IPS-15b (cell line): Measurements from ENCODE around the gene MYOZ2.
"Not testable (repeated sequence)": the region's sequence is repeated elsewhere in the genome, so short reads cannot be mapped to it uniquely, and the experiment has no call there.

Source experiments
- H3K27me3 ChIP-seq: one replicate; pipeline ENCODE4 v1.6.1; 2013; ENCODE audit warnings: low read length; ENCODE audit not compliant: control insufficient read depth, insufficient read depth
- H3K36me3 ChIP-seq: one replicate; pipeline ENCODE4 v1.6.1; 2013; ENCODE audit warnings: low read length; ENCODE audit not compliant: control insufficient read depth, insufficient read depth
- H3K4me1 ChIP-seq: one replicate; pipeline ENCODE4 v1.6.1; 2013; ENCODE audit warnings: mild to moderate bottlenecking, low read length; ENCODE audit not compliant: control insufficient read depth, insufficient read depth
- H3K4me3 ChIP-seq: one replicate; pipeline ENCODE4 v1.5.1; 2013; ENCODE audit warnings: low read depth, low read length
- H3K9ac ChIP-seq: one replicate; pipeline ENCODE4 v1.6.1; 2013; ENCODE audit warnings: low read depth, mild to moderate bottlenecking, low read length
- H3K9me3 ChIP-seq: one replicate; pipeline ENCODE4 v1.6.1; 2013; ENCODE audit warnings: mild to moderate bottlenecking, low read length; ENCODE audit not compliant: control insufficient read depth, insufficient read depth

The MYOZ2 gene

DNA sequence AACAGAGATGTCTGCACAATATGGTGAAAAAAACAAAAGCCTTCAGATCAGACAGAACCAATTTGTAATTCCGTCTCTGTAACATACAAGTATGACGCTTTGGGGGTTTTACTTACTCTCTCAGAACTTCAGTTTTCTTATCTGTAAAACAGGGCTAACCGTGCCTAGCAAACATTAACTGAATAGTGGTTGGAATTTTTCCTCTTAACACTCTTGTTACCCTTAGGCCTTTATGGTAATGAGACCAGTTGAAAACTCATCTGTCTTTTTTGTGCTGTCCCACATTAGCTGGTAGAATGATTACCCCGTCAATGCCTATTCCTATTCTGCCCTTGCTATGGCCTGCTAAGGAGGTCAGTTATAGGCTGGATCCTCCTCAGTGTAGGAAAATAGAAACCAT lies 4.5 kb upstream of the MYOZ2 start:
- H3K4me1 ChIP-seq = no peaks in the 10 kb centered on the region
- H3K4me3 ChIP-seq = no peak overlapping the region
- no peaks in the 10 kb centered on the region for H3K36me3 ChIP-seq
- no peaks in the 10 kb centered on the region for H3K27me3 ChIP-seq
- no peak overlapping the region for H3K9ac ChIP-seq
- H3K9me3 ChIP-seq = no peaks in the 10 kb centered on the region

DNA sequence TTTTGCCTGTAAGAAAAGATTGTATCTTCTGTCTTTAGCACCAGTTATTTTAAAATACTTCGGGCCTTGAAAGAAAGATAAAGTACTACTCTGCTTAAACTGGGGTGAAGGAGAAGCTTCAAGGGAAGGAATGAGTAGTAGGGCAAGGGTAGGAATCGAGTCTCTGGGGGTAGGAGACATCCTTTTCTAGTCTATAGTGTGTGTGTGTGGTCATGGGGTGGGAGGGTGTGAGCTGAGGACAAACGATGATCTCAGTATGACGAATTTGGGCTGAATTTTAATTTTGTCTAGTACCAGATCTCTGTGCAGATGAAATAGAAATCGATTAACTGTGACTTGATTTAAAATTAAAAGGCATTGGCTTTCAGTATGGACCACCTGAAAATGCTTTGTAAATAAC lies 3.3 kb upstream of the MYOZ2 start:
- Histone ChIP-seq H3K4me1 (no peaks in the 10 kb centered on the region), H3K9me3 (no peaks in the 10 kb centered on the region), H3K4me3 (no peak overlapping the region), H3K9ac (no peak overlapping the region), H3K27me3 (no peaks in the 10 kb centered on the region), H3K36me3 (no peaks in the 10 kb centered on the region)

DNA sequence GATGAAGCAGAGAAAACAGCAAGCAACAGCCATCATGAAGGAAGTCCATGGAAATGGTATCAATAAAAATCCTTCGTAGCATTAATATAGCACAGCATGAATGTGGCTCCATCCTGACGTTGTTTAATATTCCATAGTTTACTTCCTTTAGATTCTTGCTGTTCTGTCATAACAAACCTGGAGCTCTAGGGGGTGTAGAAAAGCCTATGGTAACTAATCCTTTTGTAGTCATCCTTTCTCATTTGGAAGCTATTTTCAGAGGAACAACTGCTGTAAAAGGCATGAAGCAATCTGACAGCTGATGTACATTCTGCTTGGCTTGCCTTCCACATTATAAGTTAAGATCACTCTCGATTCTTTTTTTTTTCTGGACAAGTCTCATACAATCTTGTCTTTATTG lies 914 bp downstream of the MYOZ2 start:
- H3K4me1 ChIP-seq = no peaks in the 10 kb centered on the region

DNA sequence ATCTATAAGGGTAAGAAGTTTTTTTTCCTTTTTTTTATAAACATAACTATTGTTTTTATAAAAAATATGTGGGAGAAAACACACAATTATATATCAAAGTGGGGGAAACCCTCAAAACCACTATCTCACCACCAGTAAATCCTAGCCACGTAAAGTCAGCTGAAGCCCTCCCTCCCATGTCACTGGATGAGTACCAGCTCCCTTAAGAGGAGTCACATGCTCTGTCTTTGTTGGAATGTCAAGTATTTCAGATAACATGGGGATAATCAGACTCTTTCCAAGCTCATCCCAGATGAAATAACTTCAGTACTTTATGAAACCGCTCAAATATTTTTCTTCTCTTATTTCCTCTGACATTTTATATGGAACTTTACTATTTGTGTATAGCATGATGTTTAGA lies 2.4 kb downstream of the MYOZ2 start:
- H3K9me3 ChIP-seq = no peaks in the 10 kb centered on the region
- no peaks in the 10 kb centered on the region for H3K36me3 ChIP-seq
- H3K4me3 ChIP-seq = no peak overlapping the region
- no peaks in the 10 kb centered on the region for H3K4me1 ChIP-seq
- H3K27me3 ChIP-seq = no peaks in the 10 kb centered on the region
- H3K9ac ChIP-seq = no peak overlapping the region

More for the DNA sequence above, 914 bp downstream of the MYOZ2 start:
- H3K4me3 ChIP-seq = no peak overlapping the region
- no peak overlapping the region for H3K9ac ChIP-seq
- no peaks in the 10 kb centered on the region for H3K9me3 ChIP-seq
- H3K27me3 ChIP-seq = no peaks in the 10 kb centered on the region
- no peaks in the 10 kb centered on the region for H3K36me3 ChIP-seq

DNA sequence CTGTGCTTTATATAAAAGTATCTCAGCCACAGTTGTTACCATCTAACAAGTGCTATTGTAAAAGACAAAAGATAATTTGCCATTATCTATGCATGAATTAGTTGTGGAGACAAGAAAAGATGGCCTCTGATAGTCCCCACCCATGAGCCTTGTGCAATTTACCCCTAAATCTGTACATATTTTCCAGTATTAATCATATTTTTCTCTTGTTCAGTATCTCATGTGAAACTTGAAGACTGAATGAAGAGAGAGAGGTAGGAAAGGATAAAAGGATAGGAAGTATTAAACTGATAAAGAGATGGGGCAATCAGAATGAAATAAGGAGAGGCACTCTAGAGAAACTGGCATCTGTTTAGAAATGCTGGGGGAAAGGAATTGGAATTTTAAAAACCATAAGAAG lies 3.7 kb downstream of the MYOZ2 start:
- no peaks in the 10 kb centered on the region for H3K27me3 ChIP-seq
- H3K4me3 ChIP-seq = no peak overlapping the region
- no peak overlapping the region for H3K9ac ChIP-seq
- H3K9me3 ChIP-seq = no peaks in the 10 kb centered on the region
- H3K36me3 ChIP-seq = no peaks in the 10 kb centered on the region
- no peaks in the 10 kb centered on the region for H3K4me1 ChIP-seq

DNA sequence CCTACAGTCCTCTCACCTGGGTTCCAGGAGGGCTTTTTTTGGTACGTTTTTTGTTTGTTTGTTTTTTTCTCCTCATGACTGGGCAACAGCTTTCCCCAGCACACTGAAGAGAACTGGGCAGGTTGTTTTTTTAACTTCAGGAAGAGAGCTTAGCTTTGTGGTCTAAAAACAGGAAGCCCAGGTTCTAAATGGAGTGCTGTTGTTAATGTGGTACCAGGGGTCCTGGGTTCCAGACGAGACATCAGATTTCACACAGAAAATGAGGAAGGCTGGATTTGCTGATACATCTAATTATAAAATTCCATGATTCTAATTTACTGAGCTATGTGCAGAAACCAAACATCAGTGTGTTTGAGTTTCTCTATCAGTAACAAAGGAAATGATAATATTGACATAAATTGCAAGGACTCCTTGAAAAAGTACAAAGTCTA lies 4.2 kb downstream of the MYOZ2 start:
- no peaks in the 10 kb centered on the region for H3K27me3 ChIP-seq
- H3K9ac ChIP-seq = no peak overlapping the region
- no peaks in the 10 kb centered on the region for H3K36me3 ChIP-seq
- H3K9me3 ChIP-seq = no peaks in the 10 kb centered on the region
- no peak overlapping the region for H3K4me3 ChIP-seq
- no peaks in the 10 kb centered on the region for H3K4me1 ChIP-seq

DNA sequence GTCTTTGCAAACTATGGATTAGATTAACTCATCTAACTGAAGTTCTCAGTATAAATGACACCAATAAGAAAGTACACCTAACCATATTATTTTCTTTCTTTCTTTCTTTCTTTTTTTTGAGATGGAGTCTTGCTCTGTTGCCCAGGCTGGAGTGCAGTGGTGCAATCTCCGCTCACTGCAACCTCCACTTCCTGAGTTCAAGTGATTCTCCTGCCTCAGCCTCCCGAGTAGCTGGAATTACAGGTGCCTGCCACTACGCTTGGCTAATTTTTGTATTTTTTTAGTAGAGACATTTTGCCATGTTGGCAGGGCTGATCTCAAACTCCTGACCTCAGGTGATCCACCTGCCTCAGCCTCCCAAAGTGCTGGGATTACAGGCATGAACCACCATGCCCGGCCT lies 5.7 kb downstream of the MYOZ2 start:
- H3K36me3 ChIP-seq, H3K9me3 ChIP-seq, H3K27me3 ChIP-seq, H3K4me3 ChIP-seq, H3K9ac ChIP-seq, H3K4me1 ChIP-seq: not testable (repeated sequence)

DNA sequence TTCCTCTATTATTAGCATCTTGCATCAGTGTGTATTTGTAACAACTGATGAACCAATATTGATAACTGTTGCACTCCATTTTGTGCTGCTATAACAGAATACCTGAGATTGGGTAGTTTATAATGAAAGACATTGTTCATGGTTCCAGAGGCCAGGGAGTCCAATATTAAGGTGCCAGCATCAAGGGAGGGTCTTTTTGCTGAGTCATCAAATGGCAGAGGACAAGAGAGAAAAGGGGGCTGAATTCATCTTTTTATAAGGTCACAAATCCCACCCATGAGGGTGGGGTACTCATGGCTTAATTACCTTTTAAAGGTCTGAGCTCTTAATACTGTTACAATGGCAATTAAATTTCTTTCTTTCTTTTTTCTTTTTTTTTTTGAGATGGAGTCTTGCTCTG lies 7.2 kb downstream of the MYOZ2 start:
- no peaks in the 10 kb centered on the region for H3K27me3 ChIP-seq
- H3K9me3 ChIP-seq = no peaks in the 10 kb centered on the region
- no peak overlapping the region for H3K9ac ChIP-seq
- H3K4me3 ChIP-seq = no peak overlapping the region
- no peaks in the 10 kb centered on the region for H3K36me3 ChIP-seq
- H3K4me1 ChIP-seq = no peaks in the 10 kb centered on the region

DNA sequence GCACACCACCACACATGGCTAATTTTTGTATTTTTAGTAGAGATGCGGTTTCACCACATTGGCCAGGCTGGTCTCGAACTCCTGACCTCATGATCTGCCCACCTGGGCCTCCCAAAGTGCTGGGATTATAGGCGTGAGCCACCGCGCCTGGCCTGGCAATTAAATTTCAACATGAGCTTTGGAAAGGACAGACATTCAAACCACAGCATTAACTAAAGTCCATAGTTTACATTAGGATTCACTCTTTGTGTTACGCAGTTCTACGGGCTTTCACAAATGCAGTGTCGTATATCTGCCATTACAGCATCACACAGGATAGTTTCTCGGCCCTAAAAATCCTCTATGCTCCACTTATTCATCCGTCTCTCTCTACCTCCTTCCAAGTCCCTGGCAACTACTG lies 7.7 kb downstream of the MYOZ2 start:
- H3K9ac ChIP-seq, H3K27me3 ChIP-seq, H3K4me3 ChIP-seq, H3K9me3 ChIP-seq, H3K4me1 ChIP-seq, H3K36me3 ChIP-seq: not testable (repeated sequence)

DNA sequence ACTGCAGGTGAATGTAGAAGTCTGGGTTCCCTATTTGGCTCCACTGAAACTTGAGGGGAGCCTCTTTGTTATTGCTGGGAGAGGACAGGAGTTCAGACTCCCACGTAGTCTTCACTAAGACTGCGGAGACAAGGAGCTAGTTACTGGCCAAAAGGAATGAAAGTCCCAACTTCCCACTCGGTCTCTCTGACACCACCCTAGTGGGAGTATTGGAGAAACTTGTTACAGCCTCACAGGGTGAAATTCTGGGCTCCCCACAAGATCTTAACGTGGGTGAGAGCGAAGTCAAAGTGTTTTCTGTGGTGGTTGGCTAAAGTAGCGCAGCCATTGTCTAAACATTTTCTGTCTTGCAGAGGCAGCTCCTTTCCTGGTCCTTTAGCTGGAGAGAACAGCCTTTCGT lies 13.5 kb downstream of the MYOZ2 start:
- no peaks in the 10 kb centered on the region for H3K4me1 ChIP-seq
- H3K9ac ChIP-seq = no peak overlapping the region
- no peaks in the 10 kb centered on the region for H3K27me3 ChIP-seq
- H3K36me3 ChIP-seq = no peaks in the 10 kb centered on the region
- no peak overlapping the region for H3K4me3 ChIP-seq
- no peaks in the 10 kb centered on the region for H3K9me3 ChIP-seq

DNA sequence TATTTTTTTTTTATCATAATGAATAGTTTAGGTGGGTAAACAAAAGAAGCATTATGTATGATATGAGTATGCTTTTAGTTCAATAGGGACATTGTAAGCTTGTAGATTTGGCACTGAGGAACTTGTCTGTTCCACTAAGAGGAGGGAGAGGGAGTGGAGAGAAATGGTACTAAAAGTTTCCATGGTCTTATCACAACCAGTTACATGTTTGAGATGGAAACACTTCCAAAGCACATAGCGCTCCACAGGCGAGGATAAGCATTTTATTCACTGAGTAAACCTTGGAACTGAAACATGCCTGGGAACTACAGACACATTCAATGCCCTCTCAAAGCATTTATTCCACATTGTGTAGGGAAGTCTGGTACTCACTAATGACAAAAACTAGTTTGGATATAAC lies 15.5 kb downstream of the MYOZ2 start:
- Histone ChIP-seq H3K27me3 (no peaks in the 10 kb centered on the region), H3K4me3 (no peak overlapping the region), H3K9me3 (no peaks in the 10 kb centered on the region), H3K4me1 (no peaks in the 10 kb centered on the region), H3K36me3 (no peaks in the 10 kb centered on the region), H3K9ac (no peak overlapping the region)

DNA sequence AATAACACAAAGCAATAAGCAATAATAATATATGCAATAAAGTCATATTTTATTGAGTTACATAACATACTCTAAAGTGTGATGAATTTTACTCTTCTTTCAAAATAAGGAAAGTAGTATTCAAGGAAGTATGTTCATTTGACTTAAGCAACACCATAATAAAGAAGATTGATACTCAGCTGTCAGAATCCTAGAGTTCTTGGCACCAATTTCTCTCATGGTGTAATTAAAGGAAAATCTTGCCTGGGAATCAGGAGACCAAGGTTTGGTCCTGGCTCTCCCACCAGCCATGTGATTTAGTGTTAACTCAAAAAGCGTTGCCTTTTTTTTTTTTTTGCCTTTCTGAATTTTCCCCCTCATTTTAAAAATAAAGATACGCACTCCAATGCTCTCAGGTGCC lies 17.1 kb downstream of the MYOZ2 start:
- H3K36me3 ChIP-seq = no peaks in the 10 kb centered on the region

DNA sequence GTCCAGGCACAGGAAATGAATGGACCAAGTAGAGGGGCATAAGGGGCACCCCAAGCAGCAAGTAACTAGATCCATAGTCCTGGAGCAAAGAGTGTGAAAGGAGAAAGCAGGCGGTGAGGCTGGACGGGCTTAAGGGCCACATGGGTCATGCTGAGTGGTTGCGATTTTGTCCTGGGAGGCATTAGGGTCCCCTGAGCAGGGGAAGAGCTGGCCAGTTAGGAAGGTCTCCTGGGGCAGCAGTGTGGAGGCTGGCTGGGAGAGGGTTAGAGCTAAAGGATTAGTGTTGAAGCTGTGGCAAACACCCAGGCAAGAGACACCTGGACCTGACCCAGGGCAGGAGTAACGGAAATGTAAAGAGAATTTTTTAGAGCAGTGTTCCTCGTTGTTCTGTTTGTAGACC lies 26.5 kb downstream of the MYOZ2 start:
- Histone ChIP-seq H3K9me3 (no peaks in the 10 kb centered on the region), H3K27me3 (no peaks in the 10 kb centered on the region), H3K36me3 (no peaks in the 10 kb centered on the region), H3K4me3 (no peak overlapping the region), H3K9ac (no peak overlapping the region), H3K4me1 (no peaks in the 10 kb centered on the region)

More for the DNA sequence above, 17.1 kb downstream of the MYOZ2 start:
- no peaks in the 10 kb centered on the region for H3K27me3 ChIP-seq
- no peaks in the 10 kb centered on the region for H3K9me3 ChIP-seq
- H3K4me1 ChIP-seq = no peaks in the 10 kb centered on the region
- H3K9ac ChIP-seq = no peak overlapping the region
- H3K4me3 ChIP-seq = no peak overlapping the region
